ENCODE data around the gene DNAH3. TPM values are rescaled to one million over a fixed set of nuclear protein-coding genes. Genes with fewer than 3 reads are reported as not detected.
"Not testable (repeated sequence)": the region's sequence is repeated elsewhere in the genome, so short reads cannot be mapped to it uniquely, and the experiment has no call there.

DNAH3 gene
- total RNA-seq, 1 donor from 2014 or later, result not detected

GRCh38 chr16:21069986-21070385, 80.7 kb downstream of the DNAH3 start:
- no peaks in the 10 kb centered on the region for H3K4me1 Mint-ChIP-seq
- H3K27ac Mint-ChIP-seq, result no peak overlapping the region
- DNase-seq (ENCODE audit: low spot score in 2 of 2, unreplicated experiment in 2 of 2), result no peak
- peaks cover 3% of the 10 kb centered on the region for H3K27me3 Mint-ChIP-seq (ENCODE audit: low read depth)
- TF ChIP-seq, protein P1, sequence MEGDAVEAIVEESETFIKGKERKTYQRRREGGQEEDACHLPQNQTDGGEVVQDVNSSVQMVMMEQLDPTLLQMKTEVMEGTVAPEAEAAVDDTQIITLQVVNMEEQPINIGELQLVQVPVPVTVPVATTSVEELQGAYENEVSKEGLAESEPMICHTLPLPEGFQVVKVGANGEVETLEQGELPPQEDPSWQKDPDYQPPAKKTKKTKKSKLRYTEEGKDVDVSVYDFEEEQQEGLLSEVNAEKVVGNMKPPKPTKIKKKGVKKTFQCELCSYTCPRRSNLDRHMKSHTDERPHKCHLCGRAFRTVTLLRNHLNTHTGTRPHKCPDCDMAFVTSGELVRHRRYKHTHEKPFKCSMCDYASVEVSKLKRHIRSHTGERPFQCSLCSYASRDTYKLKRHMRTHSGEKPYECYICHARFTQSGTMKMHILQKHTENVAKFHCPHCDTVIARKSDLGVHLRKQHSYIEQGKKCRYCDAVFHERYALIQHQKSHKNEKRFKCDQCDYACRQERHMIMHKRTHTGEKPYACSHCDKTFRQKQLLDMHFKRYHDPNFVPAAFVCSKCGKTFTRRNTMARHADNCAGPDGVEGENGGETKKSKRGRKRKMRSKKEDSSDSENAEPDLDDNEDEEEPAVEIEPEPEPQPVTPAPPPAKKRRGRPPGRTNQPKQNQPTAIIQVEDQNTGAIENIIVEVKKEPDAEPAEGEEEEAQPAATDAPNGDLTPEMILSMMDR (IDR thresholded peaks at IDR 0.05; ENCODE audit: unreplicated experiment), result no peak
- peaks cover 6% of the 10 kb centered on the region for H3K9me3 Mint-ChIP-seq
- no peaks in the 10 kb centered on the region for H3K36me3 Mint-ChIP-seq
- no peak overlapping the region for H3K4me3 Mint-ChIP-seq

DNA sequence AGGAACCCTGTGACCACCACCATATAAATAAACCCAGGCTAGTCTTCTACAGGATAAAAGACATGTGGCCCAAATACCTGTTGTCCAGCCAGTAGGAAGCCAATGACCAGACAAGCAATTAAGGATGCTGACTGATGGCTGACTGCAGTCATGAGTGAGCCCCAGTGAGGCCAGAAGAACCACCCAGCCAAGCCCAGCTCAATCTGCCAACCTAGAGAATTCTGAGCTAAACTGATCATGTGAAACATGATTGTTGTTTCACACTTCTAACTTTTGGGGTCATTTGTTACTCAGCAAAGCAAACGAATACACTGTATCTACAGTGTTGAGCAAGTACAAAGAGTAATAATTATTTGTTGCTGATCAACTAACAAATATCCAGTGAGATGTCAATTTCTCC, 86.4 kb downstream of the DNAH3 start:
- Mint-ChIP-seq H3K4me3 (no peak overlapping the region), H3K27ac (no peak overlapping the region), H3K4me1 (no peaks in the 10 kb centered on the region), H3K36me3 (no peaks in the 10 kb centered on the region), H3K9me3 (no peaks in the 10 kb centered on the region), H3K27me3 (ENCODE audit: low read depth) (peaks cover 3% of the 10 kb centered on the region)
- TF ChIP-seq, protein P1 (IDR thresholded peaks at IDR 0.05; ENCODE audit: unreplicated experiment), result no peak
- DNase-seq (ENCODE audit: low spot score in 2 of 2, unreplicated experiment in 2 of 2), result no peak

- H3K9me3 Mint-ChIP-seq, result not testable (repeated sequence)
Measured at GRCh38 chr16:21063314-21063713, 87.3 kb downstream of the DNAH3 start.

GRCh38 chr16:21060027-21060510, 90.6 kb downstream of the DNAH3 start:
- TF ChIP-seq, protein P1 (IDR thresholded peaks at IDR 0.05; ENCODE audit: unreplicated experiment), result no peak
- H3K9me3 Mint-ChIP-seq, result no peaks in the 10 kb centered on the region
- no peak overlapping the region for H3K27ac Mint-ChIP-seq
- no peaks in the 10 kb centered on the region for H3K36me3 Mint-ChIP-seq
- no peak overlapping the region for H3K4me3 Mint-ChIP-seq
- DNase-seq (ENCODE audit: low spot score in 2 of 2, unreplicated experiment in 2 of 2), result no peak
- H3K4me1 Mint-ChIP-seq, result peaks cover 1% of the 10 kb centered on the region
- H3K27me3 Mint-ChIP-seq (ENCODE audit: low read depth), result peaks cover 15% of the 10 kb centered on the region

More at GRCh38 chr16:21063314-21063713, 87.3 kb downstream of the DNAH3 start:
- not testable (repeated sequence) for DNase-seq (ENCODE audit: low spot score in 2 of 2, unreplicated experiment in 2 of 2); H3K36me3 Mint-ChIP-seq; H3K27me3 Mint-ChIP-seq (ENCODE audit: low read depth); H3K4me1 Mint-ChIP-seq; H3K4me3 Mint-ChIP-seq; H3K27ac Mint-ChIP-seq

DNA sequence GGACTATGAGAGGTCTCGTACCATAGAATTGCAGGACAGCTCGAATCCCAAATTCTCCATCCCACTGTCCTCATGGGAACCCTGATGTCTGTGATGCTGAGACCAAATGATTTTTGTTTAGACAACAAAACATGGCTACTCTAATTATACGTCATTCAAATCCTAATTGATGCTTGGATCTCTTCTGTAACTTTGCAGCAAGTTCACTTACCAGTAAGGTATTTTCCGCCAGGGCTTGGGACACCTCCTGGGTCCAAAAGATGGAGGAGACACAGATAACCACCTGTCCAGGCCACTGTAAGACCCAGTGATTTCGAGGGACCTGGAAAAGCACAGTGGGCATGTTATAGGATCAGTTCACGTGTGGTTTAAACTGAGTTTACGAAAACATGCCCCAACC, 92.8 kb downstream of the DNAH3 start:
- peaks cover 29% of the 10 kb centered on the region for H3K27me3 Mint-ChIP-seq (ENCODE audit: low read depth)
- no peak for DNase-seq (ENCODE audit: low spot score in 2 of 2, unreplicated experiment in 2 of 2)
- no peak overlapping the region for H3K4me3 Mint-ChIP-seq
- H3K4me1 Mint-ChIP-seq, result peaks cover 1% of the 10 kb centered on the region
- H3K36me3 Mint-ChIP-seq, result no peaks in the 10 kb centered on the region
- H3K27ac Mint-ChIP-seq, result no peak overlapping the region
- TF ChIP-seq, protein P1 (IDR thresholded peaks at IDR 0.05; ENCODE audit: unreplicated experiment), result no peak
- no peaks in the 10 kb centered on the region for H3K9me3 Mint-ChIP-seq

DNA sequence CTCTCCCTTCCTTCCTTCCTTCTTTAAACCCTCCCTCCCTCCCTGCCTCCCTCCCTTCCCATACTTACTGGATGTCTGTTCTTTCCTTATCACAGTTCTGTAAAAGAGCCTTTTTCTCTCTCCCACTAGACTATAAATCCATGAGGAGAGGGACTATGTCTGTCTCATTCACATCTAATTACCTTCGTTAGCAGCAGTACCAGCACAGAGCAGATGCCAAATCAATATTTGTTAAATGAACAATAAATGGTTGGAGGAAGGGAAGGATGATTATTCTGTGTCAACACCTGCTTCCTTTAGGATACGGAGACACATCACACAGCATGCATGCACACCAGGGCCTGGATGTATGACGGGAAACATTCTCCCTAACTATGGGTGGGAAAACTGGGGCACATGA, 94.2 kb downstream of the DNAH3 start:
- no peak overlapping the region for H3K4me3 Mint-ChIP-seq
- DNase-seq (ENCODE audit: low spot score in 2 of 2, unreplicated experiment in 2 of 2), result no peak
- no peaks in the 10 kb centered on the region for H3K9me3 Mint-ChIP-seq
- peaks cover 32% of the 10 kb centered on the region for H3K27me3 Mint-ChIP-seq (ENCODE audit: low read depth)
- H3K27ac Mint-ChIP-seq, result no peak overlapping the region
- TF ChIP-seq, protein P1 (IDR thresholded peaks at IDR 0.05; ENCODE audit: unreplicated experiment), result no peak
- peaks cover 1% of the 10 kb centered on the region for H3K4me1 Mint-ChIP-seq
- no peaks in the 10 kb centered on the region for H3K36me3 Mint-ChIP-seq

DNA sequence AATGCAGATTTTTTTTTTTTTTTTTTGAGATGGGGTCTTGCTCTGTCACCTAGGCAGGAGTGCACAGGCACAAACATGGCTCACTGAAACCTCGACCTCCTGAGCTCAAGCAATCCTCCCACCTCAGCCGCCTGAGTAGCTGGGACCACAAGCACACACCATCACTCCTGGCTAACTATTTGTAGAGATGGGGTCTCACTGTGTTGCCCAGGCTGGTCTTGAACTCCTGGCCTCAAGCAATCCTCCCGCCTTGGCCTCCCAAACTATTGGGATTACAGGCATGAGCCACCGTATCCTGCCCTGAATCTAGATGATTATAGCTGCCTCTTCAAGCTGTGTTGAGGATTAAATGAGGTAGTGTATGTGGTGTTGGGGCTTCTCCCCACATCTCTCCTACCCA, 94.9 kb downstream of the DNAH3 start:
- not testable (repeated sequence) for H3K27ac Mint-ChIP-seq; H3K4me3 Mint-ChIP-seq; H3K4me1 Mint-ChIP-seq; DNase-seq (ENCODE audit: low spot score in 2 of 2, unreplicated experiment in 2 of 2); H3K36me3 Mint-ChIP-seq; H3K9me3 Mint-ChIP-seq
- peaks cover 38% of the 10 kb centered on the region for H3K27me3 Mint-ChIP-seq (ENCODE audit: low read depth)
